Stimulated activated effector memory CD8-positive, alpha-beta T cell treated with anti-CD3 and anti-CD28 coated beads, Interleukin-12 subunit alpha, Interleukin-12 subunit beta, amount 100 ng/mL, for 72 hours (primary cell): ENCODE data around the gene TMEM108.
A peak's percentile ranks its signal among the peaks of the same experiment; 100 is the strongest.

Experiments used
- ATAC-seq: fragments of 150-1000 bp; cut with Tn5 transposase; 2 replicates; pipeline ENCODE4 v1.10.0; 2021
- DNase-seq, 2 donors: peaks; one replicate each; pipeline ENCODE4 v3.0.0; 2021 to 2022; ENCODE audit warnings: low spot score in 2 of 2
- H3K27ac Mint-ChIP-seq: one replicate; pipeline ENCODE4 v1.8.0; 2022; ENCODE audit warnings: mild to moderate bottlenecking, mixed read lengths
- H3K36me3 Mint-ChIP-seq: one replicate; pipeline ENCODE4 v1.8.0; 2022; ENCODE audit warnings: mild to moderate bottlenecking, mixed read lengths
- H3K4me1 Mint-ChIP-seq: one replicate; pipeline ENCODE4 v1.8.0; 2022; ENCODE audit warnings: mixed read lengths
- H3K4me3 Mint-ChIP-seq: one replicate; pipeline ENCODE4 v1.8.0; 2022; ENCODE audit warnings: mild to moderate bottlenecking, mixed read lengths
- H3K9me3 Mint-ChIP-seq: one replicate; pipeline ENCODE4 v1.8.0; 2022; ENCODE audit warnings: mixed read lengths

TMEM108 gene

DNA sequence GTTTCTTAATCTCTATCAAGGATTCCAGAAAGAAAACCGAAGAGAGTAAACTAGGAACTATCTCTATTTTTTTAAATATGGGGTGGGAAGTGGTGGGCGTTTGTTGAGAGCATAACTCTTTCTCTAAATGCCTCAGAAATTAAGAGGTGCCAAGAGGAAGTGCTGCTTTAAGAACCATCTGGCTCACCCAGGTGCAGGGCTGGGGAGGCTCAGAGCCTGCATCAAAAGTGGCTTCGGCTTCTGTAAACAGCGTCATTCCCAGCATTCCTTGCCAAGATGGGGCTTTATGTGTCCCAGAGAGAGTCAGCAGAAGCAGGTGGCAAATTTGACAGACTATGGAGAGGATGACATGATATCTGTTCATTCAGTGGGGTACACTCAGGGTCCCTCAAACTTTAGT, 238.4 kb downstream of the TMEM108 start:
- H3K4me1 Mint-ChIP-seq = no peaks in the 10 kb centered on the region
- H3K36me3 Mint-ChIP-seq = no peaks in the 10 kb centered on the region
- H3K9me3 Mint-ChIP-seq = no peaks in the 10 kb centered on the region
- DNase-seq (no peak), ATAC-seq (no peak)
- H3K27ac Mint-ChIP-seq = no peak overlapping the region
- H3K4me3 Mint-ChIP-seq = no peak overlapping the region

DNA sequence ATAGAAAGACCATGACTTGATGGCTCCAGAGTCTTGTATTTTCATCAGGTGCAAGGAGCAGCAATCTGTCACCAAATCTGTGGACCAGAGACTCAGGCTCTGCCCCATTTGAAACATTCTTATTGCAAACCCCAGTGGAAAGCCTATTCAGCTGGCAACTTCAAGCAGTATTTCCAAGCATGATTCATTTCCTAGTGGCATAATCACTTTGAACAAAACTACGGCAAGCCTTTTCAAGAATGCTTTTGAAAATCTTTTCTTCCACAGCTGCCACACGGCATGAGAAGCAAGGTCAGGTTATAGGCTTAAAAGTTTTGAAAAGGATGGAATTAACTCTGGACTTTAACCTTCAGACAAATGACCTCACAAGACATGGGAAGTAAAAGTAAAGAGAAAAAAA, 239.6 kb downstream of the TMEM108 start:
- H3K36me3 Mint-ChIP-seq = no peaks in the 10 kb centered on the region
- no peak for ATAC-seq
- no peak for DNase-seq
- H3K9me3 Mint-ChIP-seq = no peaks in the 10 kb centered on the region
- no peak overlapping the region for H3K4me3 Mint-ChIP-seq
- no peak overlapping the region for H3K27ac Mint-ChIP-seq
- H3K4me1 Mint-ChIP-seq = no peaks in the 10 kb centered on the region

DNA sequence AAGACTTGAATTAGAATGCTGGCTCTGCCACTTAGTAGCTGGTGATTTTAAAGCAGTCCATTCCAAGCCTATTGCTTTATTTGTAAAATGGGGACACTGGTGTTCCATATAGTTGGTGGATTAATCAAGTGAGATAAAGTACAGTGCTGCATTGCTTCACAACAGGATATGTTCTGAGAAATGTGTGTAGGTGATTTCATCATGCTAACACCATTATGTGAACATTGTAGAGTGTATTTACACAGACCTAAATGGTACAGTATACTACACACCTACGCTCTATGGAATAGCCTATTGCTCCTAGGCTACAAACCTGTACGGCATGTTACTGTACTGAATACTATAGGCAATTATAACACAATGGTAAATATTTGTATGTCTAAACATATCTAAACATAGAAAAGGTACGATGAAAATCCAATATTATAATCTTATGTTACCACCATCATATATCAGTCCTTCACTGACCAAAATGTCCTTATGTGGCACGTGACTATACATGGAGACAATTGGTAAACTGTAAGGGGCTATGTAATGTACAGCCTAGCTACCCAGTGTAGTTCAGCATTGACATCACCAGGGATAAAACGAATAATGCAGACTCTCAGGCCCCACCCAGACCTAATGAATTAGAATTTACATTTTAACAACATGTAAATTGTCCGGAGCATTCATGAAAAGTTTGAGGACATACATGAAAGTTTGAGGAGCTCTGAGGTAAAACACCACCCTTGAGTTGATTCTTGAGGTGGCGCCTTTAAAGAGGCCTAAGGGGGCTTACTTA, 240.3 kb downstream of the TMEM108 start:
- H3K36me3 Mint-ChIP-seq = no peaks in the 10 kb centered on the region
- ATAC-seq = no peak
- H3K27ac Mint-ChIP-seq = no peak overlapping the region
- no peak for DNase-seq
- no peaks in the 10 kb centered on the region for H3K9me3 Mint-ChIP-seq
- H3K4me3 Mint-ChIP-seq = no peak overlapping the region
- H3K4me1 Mint-ChIP-seq = no peaks in the 10 kb centered on the region

- no peaks in the 10 kb centered on the region for H3K4me1 Mint-ChIP-seq
- H3K36me3 Mint-ChIP-seq = no peaks in the 10 kb centered on the region
- DNase-seq (no peak), ATAC-seq (no peak)
- H3K4me3 Mint-ChIP-seq = no peak overlapping the region
- H3K27ac Mint-ChIP-seq = no peak overlapping the region
- no peaks in the 10 kb centered on the region for H3K9me3 Mint-ChIP-seq
These were observed 242.4 kb downstream of the TMEM108 start for GRCh38 chr3:133280586-133280985.

DNA sequence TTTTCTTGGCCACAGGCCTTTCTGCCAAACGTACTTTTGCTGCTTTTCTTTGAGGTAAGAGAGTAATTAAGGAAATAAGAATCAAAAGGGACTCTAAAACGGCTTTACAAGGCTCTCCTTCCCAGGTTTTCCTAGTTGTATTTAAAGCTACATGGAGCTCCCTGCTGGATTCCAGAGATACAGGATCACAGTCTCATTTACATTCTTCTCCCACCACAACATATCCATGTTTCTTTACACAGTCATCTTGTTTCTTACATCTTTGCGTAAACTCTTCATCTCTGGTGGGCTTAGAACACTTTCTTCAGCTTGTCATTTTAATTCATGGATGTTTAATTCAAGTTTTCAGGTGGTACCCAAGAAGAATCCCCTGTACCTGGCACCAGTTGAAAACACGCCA, 244.0 kb downstream of the TMEM108 start:
- H3K4me3 Mint-ChIP-seq = no peak overlapping the region
- no peak for ATAC-seq
- H3K27ac Mint-ChIP-seq = no peak overlapping the region
- no peaks in the 10 kb centered on the region for H3K4me1 Mint-ChIP-seq
- no peaks in the 10 kb centered on the region for H3K36me3 Mint-ChIP-seq
- no peak for DNase-seq
- H3K9me3 Mint-ChIP-seq = no peaks in the 10 kb centered on the region

- H3K4me3 Mint-ChIP-seq = no peak overlapping the region
- peak; percentile 38 for ATAC-seq
- H3K27ac Mint-ChIP-seq = no peak overlapping the region
- H3K36me3 Mint-ChIP-seq = no peaks in the 10 kb centered on the region
- H3K9me3 Mint-ChIP-seq = no peaks in the 10 kb centered on the region
- DNase-seq = no peak
- no peaks in the 10 kb centered on the region for H3K4me1 Mint-ChIP-seq
These were observed 246.0 kb downstream of the TMEM108 start for GRCh38 chr3:133283958-133284807.

DNA sequence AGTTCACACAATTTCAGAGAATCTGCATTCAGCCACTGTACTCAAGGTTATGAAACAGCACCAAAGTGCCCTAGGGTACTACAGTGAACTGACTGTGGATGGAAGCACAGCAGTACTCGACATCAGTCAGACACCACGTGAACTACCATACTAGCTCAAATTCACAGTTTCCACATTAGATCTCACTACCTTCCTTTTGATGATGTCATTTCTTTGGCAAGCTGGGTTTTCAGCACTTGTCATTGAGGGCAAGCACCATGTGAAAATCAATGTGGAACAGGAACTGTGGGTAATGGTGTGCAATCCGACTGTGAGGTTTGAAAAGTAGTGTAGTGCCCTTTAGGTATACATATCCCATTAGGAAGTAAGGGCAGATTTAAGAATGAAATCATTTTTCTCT, 251.1 kb downstream of the TMEM108 start:
- H3K36me3 Mint-ChIP-seq = no peaks in the 10 kb centered on the region
- no peak overlapping the region for H3K4me3 Mint-ChIP-seq
- DNase-seq (no peak), ATAC-seq (no peak)
- H3K9me3 Mint-ChIP-seq = no peaks in the 10 kb centered on the region
- H3K27ac Mint-ChIP-seq = no peak overlapping the region
- H3K4me1 Mint-ChIP-seq = no peaks in the 10 kb centered on the region

GRCh38 chr3:133292296-133292695, 254.1 kb downstream of the TMEM108 start:
- H3K4me3 Mint-ChIP-seq = no peak overlapping the region
- no peak for ATAC-seq
- no peaks in the 10 kb centered on the region for H3K9me3 Mint-ChIP-seq
- H3K27ac Mint-ChIP-seq = no peak overlapping the region
- H3K36me3 Mint-ChIP-seq = no peaks in the 10 kb centered on the region
- no peak for DNase-seq
- H3K4me1 Mint-ChIP-seq = no peaks in the 10 kb centered on the region

DNA sequence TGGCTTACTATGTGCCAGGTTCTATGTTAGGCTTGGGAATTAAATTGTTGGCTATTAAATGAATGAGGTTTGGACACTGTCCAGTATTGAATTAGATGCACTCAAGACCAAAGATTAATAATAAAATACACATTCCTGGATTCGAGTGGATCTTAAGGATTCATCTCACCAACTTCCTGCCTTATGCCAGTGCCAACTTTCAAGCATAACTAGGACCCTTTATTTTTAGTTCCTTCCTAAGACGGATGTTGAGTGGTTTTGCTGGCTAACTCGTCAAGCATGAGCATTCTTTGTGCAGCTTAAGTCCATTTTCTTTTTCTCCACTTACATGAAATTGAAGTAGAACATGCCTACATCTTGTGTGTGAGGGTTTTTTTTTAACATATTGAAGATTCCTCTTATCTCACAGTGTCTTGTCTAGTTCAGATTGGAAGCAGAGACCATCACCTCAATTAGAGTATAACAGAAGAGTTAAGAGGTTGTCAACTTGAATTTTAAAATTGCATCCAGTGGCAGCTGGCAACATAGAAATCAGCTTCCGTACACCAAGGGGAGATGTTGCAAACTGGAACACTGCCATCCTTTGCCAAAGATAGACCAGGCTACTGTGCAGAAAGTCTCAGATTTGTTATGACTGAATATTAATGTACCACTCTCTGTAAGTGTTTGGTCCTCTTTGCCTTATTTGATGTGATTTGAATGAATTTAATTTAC, 255.4 kb downstream of the TMEM108 start:
- Mint-ChIP-seq H3K27ac (no peak overlapping the region), H3K36me3 (no peaks in the 10 kb centered on the region), H3K4me1 (no peaks in the 10 kb centered on the region), H3K9me3 (no peaks in the 10 kb centered on the region), H3K4me3 (no peak overlapping the region)
- DNase-seq (no peak), ATAC-seq (no peak)

DNA sequence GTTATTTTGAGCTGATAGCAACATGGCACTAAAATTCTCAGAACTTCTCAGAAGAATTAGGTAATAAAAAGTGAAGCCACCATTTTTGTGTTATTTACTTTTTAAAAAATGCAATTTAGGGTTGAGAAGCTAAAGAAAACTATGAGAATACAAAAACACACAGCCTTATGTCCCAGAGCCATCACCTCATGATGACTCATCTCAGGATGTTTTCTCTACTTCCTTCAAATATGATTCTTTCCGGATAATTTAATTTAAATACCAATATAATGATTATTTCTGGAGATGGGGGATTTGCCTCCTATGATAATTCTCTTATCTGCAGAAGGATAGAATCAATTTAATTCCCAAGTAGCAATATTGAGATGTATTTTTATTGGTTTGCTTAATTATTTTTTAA, 256.1 kb downstream of the TMEM108 start:
- no peaks in the 10 kb centered on the region for H3K36me3 Mint-ChIP-seq

GRCh38 chr3:133295199-133295901, 257.2 kb downstream of the TMEM108 start:
- H3K36me3 Mint-ChIP-seq = no peaks in the 10 kb centered on the region
- no peaks in the 10 kb centered on the region for H3K4me1 Mint-ChIP-seq
- DNase-seq = no peak
- no peak overlapping the region for H3K4me3 Mint-ChIP-seq
- no peak overlapping the region for H3K27ac Mint-ChIP-seq
- peak; percentile 71 for ATAC-seq
- H3K9me3 Mint-ChIP-seq = no peaks in the 10 kb centered on the region

More for the DNA sequence above, 256.1 kb downstream of the TMEM108 start:
- ATAC-seq (no peak), DNase-seq (no peak)
- Mint-ChIP-seq H3K9me3 (no peaks in the 10 kb centered on the region), H3K4me3 (no peak overlapping the region), H3K27ac (no peak overlapping the region), H3K4me1 (no peaks in the 10 kb centered on the region)

DNA sequence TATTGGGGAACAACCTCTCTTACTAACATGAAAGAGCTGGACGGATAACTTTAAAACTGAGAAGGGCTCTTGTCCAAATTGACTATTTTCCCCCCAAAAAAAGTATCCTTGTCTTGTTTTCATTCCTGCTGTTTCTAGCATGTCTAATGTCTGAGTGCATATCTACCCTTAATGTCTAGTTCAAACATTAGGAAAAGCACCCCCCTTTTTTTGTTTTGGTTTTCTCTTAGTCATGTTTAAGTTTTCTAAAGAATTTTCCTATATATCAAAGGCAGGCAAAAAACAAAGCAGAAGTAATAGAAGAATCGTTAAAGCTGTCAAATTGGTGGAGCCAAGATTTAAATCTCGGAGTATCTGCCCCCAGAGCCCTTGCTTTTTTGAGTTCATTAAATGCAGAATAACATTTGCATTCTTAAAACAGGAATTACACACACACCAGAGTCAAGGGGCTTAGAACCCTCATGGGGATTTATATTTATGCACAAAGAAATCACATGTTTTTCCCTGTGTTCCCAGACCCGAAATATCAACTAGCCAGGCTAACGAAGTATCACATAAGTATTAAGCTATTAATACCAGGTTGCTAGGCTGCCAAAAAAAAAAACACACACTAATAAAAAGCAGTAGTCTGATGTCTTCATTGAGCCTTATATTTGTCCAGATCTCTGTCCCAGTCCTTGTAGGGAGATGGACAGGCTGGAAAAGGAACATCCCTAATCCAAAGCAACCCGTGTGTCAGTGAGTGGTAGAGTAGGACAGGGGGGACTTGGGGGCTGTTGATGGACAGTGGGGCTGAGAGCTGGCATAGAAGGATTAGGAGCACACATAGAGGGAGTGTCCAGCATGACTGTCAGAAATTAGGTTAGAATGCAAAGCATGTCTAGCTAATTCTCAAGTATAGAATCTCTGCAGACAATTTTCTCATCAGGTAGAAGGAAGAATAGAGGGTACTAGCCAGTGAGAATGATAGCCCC, 258.0 kb downstream of the TMEM108 start:
- Mint-ChIP-seq H3K27ac (no peak overlapping the region), H3K4me1 (no peaks in the 10 kb centered on the region), H3K36me3 (no peaks in the 10 kb centered on the region), H3K9me3 (no peaks in the 10 kb centered on the region), H3K4me3 (no peak overlapping the region)
- DNase-seq = no peak
- ATAC-seq = no peak

GRCh38 chr3:133296981-133297380, 258.8 kb downstream of the TMEM108 start:
- H3K4me1 Mint-ChIP-seq = no peaks in the 10 kb centered on the region
- no peak overlapping the region for H3K4me3 Mint-ChIP-seq
- ATAC-seq (no peak), DNase-seq (no peak)
- no peaks in the 10 kb centered on the region for H3K9me3 Mint-ChIP-seq
- no peak overlapping the region for H3K27ac Mint-ChIP-seq
- H3K36me3 Mint-ChIP-seq = no peaks in the 10 kb centered on the region

- H3K9me3 Mint-ChIP-seq = no peaks in the 10 kb centered on the region
- DNase-seq (no peak), ATAC-seq (no peak)
- no peaks in the 10 kb centered on the region for H3K36me3 Mint-ChIP-seq
- H3K27ac Mint-ChIP-seq = no peak overlapping the region
- no peak overlapping the region for H3K4me3 Mint-ChIP-seq
- H3K4me1 Mint-ChIP-seq = no peaks in the 10 kb centered on the region
These were observed 261.9 kb downstream of the TMEM108 start for GRCh38 chr3:133300102-133300501.
